ENCODE measurements around the gene KXD1.
A peak's percentile ranks its signal among the peaks of the same experiment; 100 is the strongest.

KXD1 gene

GRCh38 chr19:18594096-18594823 is 36.6 kb downstream of the KXD1 start:
- Histone ChIP-seq H3K4me1 (ENCODE audit: control insufficient read depth in 1 of 2, insufficient read depth in 2 of 2, low read length in 2 of 2) (peaks cover 5 to 15% of the 10 kb centered on the region in 2 experiments), H2AFZ (ENCODE audit: insufficient read depth, low read length, poor library complexity) (peak overlapping the region; percentile 43), H3K27me3 (ENCODE audit: insufficient read depth, low read length) (no peaks in the 10 kb centered on the region), H3K4me3 (ENCODE audit: low read depth, low read length) (peak overlapping the region; percentile 63), H2BK12ac (ENCODE audit: low read length) (no peak overlapping the region), H3K4me2 (ENCODE audit: low read length) (peak overlapping the region; percentile 74), H3K4ac (ENCODE audit: low read depth, low read length) (no peak overlapping the region), H3K23ac (ENCODE audit: low read length) (no peak overlapping the region), H2BK120ac (ENCODE audit: insufficient read depth, low read length, poor library complexity) (no peak overlapping the region), H3K27ac (ENCODE audit: low read depth, low read length) (no peak overlapping the region), H4K8ac (ENCODE audit: low read depth, low read length) (peak overlapping the region; percentile 30), H2BK5ac (ENCODE audit: low read depth, low read length, poor library complexity) (no peak overlapping the region), H3K79me1 (ENCODE audit: low read length) (peaks cover 7% of the 10 kb centered on the region), H3K79me2 (ENCODE audit: control insufficient read depth, insufficient read depth, low read length, poor library complexity) (peaks cover under 1% of the 10 kb centered on the region), H3K14ac (ENCODE audit: low read length) (no peak overlapping the region), H3K9ac (ENCODE audit: low read length) (peak overlapping the region; percentile 12), H3K9me3 (ENCODE audit: insufficient read depth, low read depth, low read length) (peaks cover 7% of the 10 kb centered on the region), H4K91ac (ENCODE audit: low read depth, low read length) (no peak overlapping the region), H3K36me3 (ENCODE audit: control insufficient read depth in 1 of 2, insufficient read depth in 2 of 2, low read length in 2 of 2) (peaks cover 4 to 6% of the 10 kb centered on the region in 2 experiments), H3K18ac (ENCODE audit: low read length) (no peak overlapping the region), H4K12ac (ENCODE audit: low read depth, low read length) (no peak overlapping the region), H2AK5ac (ENCODE audit: low read length) (no peak overlapping the region)
- DNase-seq: peak; percentile 61 to 80
- no CpG with 5 or more reads among the region's 54 CpGs for WGBS (ENCODE audit: extremely low coverage, insufficient coverage, insufficient read length)

GRCh38 chr19:18594824-18595373 is 37.2 kb downstream of the KXD1 start:
- Histone ChIP-seq H3K4me2 (ENCODE audit: low read length) (peak overlapping the region; percentile 74), H3K27me3 (ENCODE audit: insufficient read depth, low read length) (no peaks in the 10 kb centered on the region), H3K23ac (ENCODE audit: low read length) (no peak overlapping the region), H3K4ac (ENCODE audit: low read depth, low read length) (no peak overlapping the region), H3K27ac (ENCODE audit: low read depth, low read length) (no peak overlapping the region), H3K18ac (ENCODE audit: low read length) (no peak overlapping the region), H4K12ac (ENCODE audit: low read depth, low read length) (no peak overlapping the region), H3K79me2 (ENCODE audit: control insufficient read depth, insufficient read depth, low read length, poor library complexity) (no peaks in the 10 kb centered on the region), H4K8ac (ENCODE audit: low read depth, low read length) (no peak overlapping the region), H3K9ac (ENCODE audit: low read length) (no peak overlapping the region), H2AK5ac (ENCODE audit: low read length) (no peak overlapping the region), H3K9me3 (ENCODE audit: insufficient read depth, low read depth, low read length) (peaks cover 4% of the 10 kb centered on the region), H3K4me3 (ENCODE audit: low read depth, low read length) (no peak overlapping the region), H3K79me1 (ENCODE audit: low read length) (peaks cover 3% of the 10 kb centered on the region), H3K36me3 (ENCODE audit: control insufficient read depth in 1 of 2, insufficient read depth in 2 of 2, low read length in 2 of 2) (peaks cover 4 to 6% of the 10 kb centered on the region in 2 experiments), H4K91ac (ENCODE audit: low read depth, low read length) (no peak overlapping the region), H2BK12ac (ENCODE audit: low read length) (no peak overlapping the region), H2BK5ac (ENCODE audit: low read depth, low read length, poor library complexity) (no peak overlapping the region), H3K14ac (ENCODE audit: low read length) (no peak overlapping the region), H2AFZ (ENCODE audit: insufficient read depth, low read length, poor library complexity) (no peak overlapping the region), H2BK120ac (ENCODE audit: insufficient read depth, low read length, poor library complexity) (no peak overlapping the region), H3K4me1 (ENCODE audit: control insufficient read depth in 1 of 2, insufficient read depth in 2 of 2, low read length in 2 of 2) (peaks cover 5 to 9% of the 10 kb centered on the region in 2 experiments)
- no peak for DNase-seq
- WGBS (ENCODE audit: extremely low coverage, insufficient coverage, insufficient read length): no CpG with 5 or more reads among the region's 26 CpGs

GRCh38 chr19:18595475-18595874 is 37.8 kb downstream of the KXD1 start:
- Histone ChIP-seq H3K4me2 (ENCODE audit: low read length) (no peak overlapping the region), H3K36me3 (ENCODE audit: control insufficient read depth in 1 of 2, insufficient read depth in 2 of 2, low read length in 2 of 2) (peaks cover 4 to 6% of the 10 kb centered on the region in 2 experiments), H3K4me1 (ENCODE audit: control insufficient read depth in 1 of 2, insufficient read depth in 2 of 2, low read length in 2 of 2) (peaks cover 5 to 9% of the 10 kb centered on the region in 2 experiments), H3K9me3 (ENCODE audit: insufficient read depth, low read depth, low read length) (peaks cover 4% of the 10 kb centered on the region), H3K4ac (ENCODE audit: low read depth, low read length) (no peak overlapping the region), H3K27ac (ENCODE audit: low read depth, low read length) (no peak overlapping the region), H3K79me2 (ENCODE audit: control insufficient read depth, insufficient read depth, low read length, poor library complexity) (no peaks in the 10 kb centered on the region), H3K4me3 (ENCODE audit: low read depth, low read length) (no peak overlapping the region), H2BK120ac (ENCODE audit: insufficient read depth, low read length, poor library complexity) (no peak overlapping the region), H2BK12ac (ENCODE audit: low read length) (no peak overlapping the region), H3K23ac (ENCODE audit: low read length) (no peak overlapping the region), H2AFZ (ENCODE audit: insufficient read depth, low read length, poor library complexity) (no peak overlapping the region), H3K27me3 (ENCODE audit: insufficient read depth, low read length) (no peaks in the 10 kb centered on the region), H4K91ac (ENCODE audit: low read depth, low read length) (no peak overlapping the region), H3K14ac (ENCODE audit: low read length) (no peak overlapping the region), H3K79me1 (ENCODE audit: low read length) (no peaks in the 10 kb centered on the region), H3K18ac (ENCODE audit: low read length) (no peak overlapping the region), H2AK5ac (ENCODE audit: low read length) (no peak overlapping the region), H4K12ac (ENCODE audit: low read depth, low read length) (no peak overlapping the region), H2BK5ac (ENCODE audit: low read depth, low read length, poor library complexity) (no peak overlapping the region), H3K9ac (ENCODE audit: low read length) (no peak overlapping the region), H4K8ac (ENCODE audit: low read depth, low read length) (no peak overlapping the region)
- no peak for DNase-seq
- WGBS (ENCODE audit: extremely low coverage, insufficient coverage, insufficient read length): no CpG with 5 or more reads among the region's 6 CpGs

- DNase-seq: peak; percentile 20 to 57
- Histone ChIP-seq H4K8ac (ENCODE audit: low read depth, low read length) (no peak overlapping the region), H2AK5ac (ENCODE audit: low read length) (no peak overlapping the region), H3K79me1 (ENCODE audit: low read length) (no peaks in the 10 kb centered on the region), H3K79me2 (ENCODE audit: control insufficient read depth, insufficient read depth, low read length, poor library complexity) (no peaks in the 10 kb centered on the region), H3K4ac (ENCODE audit: low read depth, low read length) (no peak overlapping the region), H3K36me3 (ENCODE audit: control insufficient read depth in 1 of 2, insufficient read depth in 2 of 2, low read length in 2 of 2) (peaks cover 0 to 2% of the 10 kb centered on the region in 2 experiments), H4K12ac (ENCODE audit: low read depth, low read length) (no peak overlapping the region), H2BK120ac (ENCODE audit: insufficient read depth, low read length, poor library complexity) (no peak overlapping the region), H2BK5ac (ENCODE audit: low read depth, low read length, poor library complexity) (no peak overlapping the region), H3K4me1 (ENCODE audit: control insufficient read depth in 1 of 2, insufficient read depth in 2 of 2, low read length in 2 of 2) (peaks cover 5 to 9% of the 10 kb centered on the region in 2 experiments), H4K91ac (ENCODE audit: low read depth, low read length) (no peak overlapping the region), H3K18ac (ENCODE audit: low read length) (no peak overlapping the region), H3K23ac (ENCODE audit: low read length) (no peak overlapping the region), H3K4me3 (ENCODE audit: low read depth, low read length) (no peak overlapping the region), H3K27ac (ENCODE audit: low read depth, low read length) (no peak overlapping the region), H3K27me3 (ENCODE audit: insufficient read depth, low read length) (no peaks in the 10 kb centered on the region), H3K14ac (ENCODE audit: low read length) (no peak overlapping the region), H2AFZ (ENCODE audit: insufficient read depth, low read length, poor library complexity) (no peak overlapping the region), H3K9ac (ENCODE audit: low read length) (no peak overlapping the region), H3K4me2 (ENCODE audit: low read length) (no peak overlapping the region), H3K9me3 (ENCODE audit: insufficient read depth, low read depth, low read length) (peaks cover 1% of the 10 kb centered on the region), H2BK12ac (ENCODE audit: low read length) (no peak overlapping the region)
- WGBS (ENCODE audit: extremely low coverage, insufficient coverage, insufficient read length): no CpG with 5 or more reads among the region's 21 CpGs
Measured at GRCh38 chr19:18596752-18597157, 39.1 kb downstream of the KXD1 start.

Measured in trophoblast cell (in vitro differentiated cells and primary cell).